Sciatic nerve (tissue), 2 donors: ENCODE results near the gene MUL1. TPM values are rescaled to one million over a fixed set of nuclear protein-coding genes. Genes with fewer than 3 reads are reported as not detected.

Source experiments
- ATAC-seq: fragments of 200-7000 bp; cut with Tn5 transposase; one replicate; pipeline ENCODE4 v1.9.1; 2020; ENCODE audit warnings: mild to moderate bottlenecking, moderate library complexity
- DNase-seq: peaks from one replicate; pipeline ENCODE4 v3.0.0-alpha.2; 2020; ENCODE audit warnings: low spot score
- intact Hi-C: fragments of 100-400 bp; cut with DNase I; formaldehyde crosslinking; loops from one replicate; pipeline ENCODE4 v1.14.2; 2022
- total RNA-seq: library from RNA; stranded (reverse); fragmentation: NEBNext Ultra II Directional; extraction: Animal tissue kit (Norgen Biotek cat#: 25700); gene quantifications from one replicate; pipeline ENCODE4 v1.2.1, GENCODE V29; 2021
- donor health status: DM: no; HTN: no; CAD: no.
- donor health status: DM: no; HTN: no; CAD: no.

Gene MUL1
- total RNA-seq, 1 donor from 2014 or later, result 20.6 TPM

GRCh38 chr1:20492751-20493150, 15.2 kb downstream of the MUL1 start:
- intact Hi-C loops, result loop anchor here (5.0 kb wide), 1 partner anchor 280 kb away; no protein-coding TSS in a partner anchor
- DNase-seq, result no peak
- ATAC-seq, result no peak

- DNase-seq (no peak), ATAC-seq (no peak)
- intact Hi-C loops, result loop anchor here (5.0 kb wide), 1 partner anchor 280 kb away; no protein-coding TSS in a partner anchor
These were observed 16.1 kb downstream of the MUL1 start for GRCh38 chr1:20491866-20492265.

GRCh38 chr1:20491178-20491577, 16.8 kb downstream of the MUL1 start:
- no peak for ATAC-seq
- intact Hi-C loops, result loop anchor here (5.0 kb wide), 1 partner anchor 279 kb away; no protein-coding TSS in a partner anchor
- DNase-seq, result no peak

GRCh38 chr1:20487236-20487590, 20.7 kb downstream of the MUL1 start:
- ATAC-seq (no peak), DNase-seq (no peak)
- intact Hi-C loops, result loop anchor here (10.0 kb wide), 1 partner anchor 112 kb away; no protein-coding TSS in a partner anchor

DNA sequence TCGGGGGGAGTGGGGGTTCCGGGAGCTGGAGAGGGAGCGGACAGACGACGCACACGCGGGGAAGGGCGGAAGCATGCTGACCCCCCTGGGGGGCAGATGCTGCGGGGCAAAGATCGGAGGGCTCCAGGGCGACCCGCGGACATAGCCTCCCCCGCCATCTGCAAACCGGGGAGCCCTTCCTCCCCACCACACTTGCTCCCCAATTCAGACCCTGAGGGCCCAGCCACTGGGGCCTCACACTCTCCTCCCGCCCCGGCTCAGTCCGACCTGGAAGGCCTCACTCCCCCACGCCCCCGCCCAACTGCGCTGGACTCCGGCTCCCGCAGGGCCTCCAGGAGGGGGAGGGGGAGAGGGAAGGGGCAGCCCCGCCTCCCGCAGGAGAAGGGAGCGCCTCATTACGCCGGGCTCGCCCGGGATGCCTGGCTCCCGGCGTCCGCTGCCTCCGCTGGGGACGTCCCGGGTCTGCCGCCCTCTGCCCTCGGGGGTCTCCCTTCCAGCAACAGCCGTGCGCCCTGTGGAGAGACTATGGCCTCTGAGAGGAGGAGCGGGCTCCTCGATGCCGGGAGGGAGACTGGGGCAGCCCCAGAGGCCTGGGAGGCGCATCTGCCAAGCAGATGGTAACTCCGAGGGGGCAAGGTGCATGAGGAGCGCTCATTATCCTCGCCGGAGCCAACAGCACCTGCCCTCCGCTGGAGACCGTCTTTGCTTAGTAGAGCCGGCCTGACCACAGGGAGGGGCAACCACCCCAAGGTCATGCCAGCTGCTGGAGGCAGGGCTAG, 21.3 kb downstream of the MUL1 start:
- intact Hi-C loops, result loop anchor here (10.0 kb wide), 1 partner anchor 112 kb away; no protein-coding TSS in a partner anchor
- DNase-seq, result no peak
- peak; percentile 80 for ATAC-seq

DNA sequence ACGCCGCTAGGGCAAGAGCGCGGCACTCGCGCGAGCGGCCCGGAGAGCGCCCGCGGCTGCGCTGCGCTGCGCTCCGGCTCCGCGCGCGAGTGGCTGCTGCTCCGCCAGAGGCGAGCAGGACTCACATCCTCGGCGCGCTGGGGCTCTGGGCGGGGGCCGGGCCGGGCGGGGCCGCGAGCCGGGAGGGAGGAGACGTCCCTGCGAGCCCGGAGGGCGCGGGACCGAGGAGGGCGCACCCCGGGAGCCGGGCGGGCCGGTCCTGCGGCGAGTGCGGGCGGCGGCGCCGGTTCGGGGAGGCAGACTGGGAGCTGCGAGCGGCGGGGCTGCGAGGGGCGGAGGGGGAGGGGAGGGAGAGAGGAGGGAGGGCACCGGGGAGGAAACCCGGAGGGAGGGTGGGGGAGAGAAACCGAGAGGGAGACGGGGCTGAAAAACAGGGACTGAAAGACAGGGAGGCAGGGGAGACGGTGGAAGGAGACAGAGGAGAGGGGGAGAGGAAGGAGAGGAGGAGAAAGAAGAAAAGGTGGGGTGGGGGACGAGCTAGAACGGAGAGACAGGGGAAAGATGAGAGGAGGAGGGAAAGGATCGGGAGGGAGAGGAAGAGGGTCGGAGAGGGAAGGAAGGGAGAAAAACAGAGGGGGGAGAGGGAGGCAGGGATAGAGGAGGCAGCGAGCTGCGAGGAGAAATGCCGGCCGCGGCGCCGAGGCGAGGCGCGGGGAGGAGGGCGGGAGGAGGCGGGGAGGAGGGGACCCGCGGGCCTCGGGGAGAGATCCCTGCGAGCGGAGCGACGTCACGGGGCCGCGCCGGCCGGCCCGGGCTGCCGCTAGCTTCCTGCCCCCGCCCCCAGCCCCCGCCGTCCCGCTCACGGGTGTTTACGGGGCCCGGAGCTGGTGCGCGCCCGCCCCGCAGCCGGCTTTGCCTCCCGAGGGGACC, 22.2 kb downstream of the MUL1 start, which contains the start of gene CAMK2N1:
CAMK2N1 (minus strand) TSS at position 684 of the 930 bp plus-strand sequence. CDS start 831 bp downstream, outside the sequence.
- DNase-seq, result peak; percentile 81
- peak; percentile 85 for ATAC-seq
- intact Hi-C loops, result loop anchor here (10.0 kb wide), 1 partner anchor 111 kb away; no protein-coding TSS in a partner anchor

GRCh38 chr1:20484519-20485462, 23.2 kb downstream of the MUL1 start:
- ATAC-seq (no peak), DNase-seq (no peak)
- intact Hi-C loops, result loop anchor here (10.0 kb wide), 1 partner anchor 110 kb away; no protein-coding TSS in a partner anchor

GRCh38 chr1:20483833-20484518, 24.0 kb downstream of the MUL1 start:
- ATAC-seq (peak; percentile 5), DNase-seq (no peak)
- intact Hi-C loops, result loop anchor here (10.0 kb wide), 1 partner anchor 109 kb away; no protein-coding TSS in a partner anchor

- intact Hi-C loops, result loop anchor here (10.0 kb wide), 1 partner anchor 108 kb away; no protein-coding TSS in a partner anchor
- no peak for ATAC-seq
- no peak for DNase-seq
These were observed 24.7 kb downstream of the MUL1 start for GRCh38 chr1:20483098-20483832.

DNA sequence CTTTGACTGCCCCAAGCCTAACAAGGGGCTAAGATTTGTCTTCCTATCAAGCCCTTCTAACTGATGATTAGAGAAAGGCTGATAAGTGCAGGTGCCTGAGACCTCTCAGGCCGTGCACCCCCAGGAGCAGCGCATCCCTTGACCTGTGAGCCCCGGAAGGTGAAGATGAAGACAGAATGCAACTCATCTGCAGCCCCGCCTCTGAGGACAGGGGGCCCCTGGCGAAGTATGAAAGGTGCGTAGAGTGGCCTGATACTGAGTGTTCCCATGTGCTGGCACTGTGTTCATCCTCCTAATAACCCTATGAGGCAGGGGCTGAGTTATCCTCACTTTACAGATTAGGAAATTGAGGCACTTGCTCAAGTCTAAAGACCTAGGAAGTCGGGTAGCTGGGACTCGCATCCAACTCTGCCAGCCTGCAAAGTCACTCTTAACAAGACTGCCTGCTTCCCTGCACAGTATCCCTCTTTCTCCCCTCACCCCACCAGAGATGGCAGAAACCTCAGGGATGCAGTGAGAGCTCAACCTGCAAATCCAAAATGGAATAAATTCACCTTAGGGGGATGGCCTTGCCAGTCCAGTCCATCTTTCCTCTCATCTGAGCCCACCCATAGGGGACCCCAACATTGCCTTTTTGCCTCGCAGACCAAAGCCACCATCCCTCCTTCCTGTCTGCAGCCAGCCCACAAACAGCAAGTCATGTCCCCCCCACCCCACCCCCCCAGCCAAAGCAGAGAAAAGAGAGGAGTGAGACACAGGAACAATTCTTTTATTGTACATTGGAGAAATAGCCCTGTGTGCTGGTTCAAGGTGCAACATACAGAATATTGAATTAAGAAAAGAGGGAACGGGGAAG, 26.1 kb downstream of the MUL1 start:
- no peak for DNase-seq
- no peak for ATAC-seq
- intact Hi-C loops, result loop anchor here (10.0 kb wide), 1 partner anchor 107 kb away; no protein-coding TSS in a partner anchor

- intact Hi-C loops, result loop anchor here (10.0 kb wide), 1 partner anchor 106 kb away; no protein-coding TSS in a partner anchor
- DNase-seq, result peak; percentile 14
- ATAC-seq, result no peak
These were observed 26.9 kb downstream of the MUL1 start for GRCh38 chr1:20480951-20481617.

DNA sequence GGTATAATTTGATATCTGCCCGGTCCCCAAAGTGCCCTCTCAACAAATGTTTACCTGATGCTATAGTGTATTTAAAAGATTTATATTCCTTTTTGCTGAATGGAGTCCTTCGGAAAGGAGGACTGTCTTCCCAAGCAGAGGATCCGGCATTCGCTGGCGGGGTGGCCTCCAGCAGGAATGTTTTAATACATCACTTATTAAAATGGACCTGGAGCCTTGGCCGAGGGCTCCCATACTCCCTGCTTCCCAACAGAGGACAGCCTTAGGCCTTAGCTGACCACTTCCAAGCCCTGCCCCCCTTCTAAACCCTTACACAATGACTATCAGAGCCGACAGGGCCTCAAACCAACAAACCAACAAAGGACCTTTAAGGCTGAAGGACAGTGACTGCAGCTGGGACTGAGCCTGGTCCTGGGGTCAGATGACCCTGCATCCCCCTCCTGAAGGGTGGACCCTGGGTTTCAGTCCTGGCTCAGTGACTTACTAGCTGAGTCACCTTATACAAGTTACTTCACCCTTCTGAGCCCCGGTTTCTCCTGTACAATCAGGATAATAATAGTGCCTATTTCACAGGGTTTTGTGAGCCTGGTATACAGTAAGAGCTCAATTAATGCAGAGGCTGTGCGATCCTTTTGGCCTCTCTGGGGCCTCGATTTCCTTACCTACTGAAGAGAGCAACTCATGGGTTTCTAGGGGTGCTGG, 27.6 kb downstream of the MUL1 start:
- no peak for ATAC-seq
- intact Hi-C loops, result loop anchor here (10.0 kb wide), 1 partner anchor 106 kb away; no protein-coding TSS in a partner anchor

DNA sequence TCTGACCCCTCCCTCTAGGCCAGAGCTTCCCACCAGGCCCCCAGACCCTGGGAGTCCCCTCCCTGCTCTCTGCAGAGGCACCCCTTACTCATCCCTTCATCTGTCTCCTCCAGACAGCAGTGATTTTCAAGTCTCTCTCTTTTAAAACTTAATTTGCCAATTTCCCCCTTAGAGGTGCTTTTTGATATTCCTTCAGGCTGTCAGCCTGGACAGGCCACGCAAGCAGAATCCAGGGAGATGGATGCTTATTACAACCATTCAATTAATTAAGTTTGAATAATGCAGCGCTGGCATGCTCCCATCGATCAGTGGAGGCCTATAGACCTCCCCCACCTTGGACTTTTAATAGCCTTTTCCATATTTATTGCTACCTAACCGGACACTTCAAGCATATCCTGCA, 28.1 kb downstream of the MUL1 start:
- DNase-seq (no peak), ATAC-seq (no peak)
- intact Hi-C loops, result loop anchor here (10.0 kb wide), 1 partner anchor 105 kb away; no protein-coding TSS in a partner anchor

More for the DNA sequence above, 27.6 kb downstream of the MUL1 start:
- peak; percentile 5 for DNase-seq

DNA sequence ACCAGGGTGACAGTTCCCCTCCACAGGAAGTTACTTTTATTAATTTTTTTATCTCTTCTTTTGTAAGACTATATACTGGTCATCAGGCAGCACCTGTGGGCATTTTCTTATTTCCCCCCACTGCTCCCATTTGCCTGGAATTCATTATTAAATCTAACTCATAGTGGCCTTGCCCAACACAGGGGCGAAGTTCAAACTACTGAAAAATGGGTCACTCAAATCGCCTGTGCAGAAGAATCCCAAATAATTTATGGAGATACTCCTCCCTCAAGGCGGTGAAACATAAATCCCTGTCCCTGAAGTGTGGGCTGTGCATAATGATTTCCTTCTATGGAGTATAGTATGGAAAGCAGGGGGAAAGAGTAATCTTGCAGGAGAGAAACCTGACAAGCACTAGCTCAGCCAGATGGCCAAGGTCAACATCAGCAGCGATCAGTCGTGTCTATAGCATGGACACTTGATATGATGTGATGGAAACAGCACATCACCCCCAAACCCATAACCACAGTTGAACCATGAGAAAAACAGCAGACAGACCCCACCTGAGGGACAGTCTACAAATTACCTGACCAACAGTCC, 29.8 kb downstream of the MUL1 start:
- ATAC-seq (no peak), DNase-seq (no peak)
- intact Hi-C loops, result no loop called here
